HG02588 (cell line): Measurements from ENCODE around the gene G6PC2.
A peak's percentile ranks its signal among the peaks of the same experiment; 100 is the strongest.
"Not testable (repeated sequence)": the region's sequence is repeated elsewhere in the genome, so short reads cannot be mapped to it uniquely, and the experiment has no call there.

Experiments
- ATAC-seq: cut with Tn5 transposase; IDR thresholded peaks from one replicate; pipeline ENCODE4 v1.9.1; 2021; ENCODE audit warnings: mild to moderate bottlenecking, moderate library complexity; ENCODE audit not compliant: unreplicated experiment

Gene G6PC2

GRCh38 chr2:168904358-168904757 is 3.3 kb downstream of the G6PC2 start:
- no peak for ATAC-seq

DNA sequence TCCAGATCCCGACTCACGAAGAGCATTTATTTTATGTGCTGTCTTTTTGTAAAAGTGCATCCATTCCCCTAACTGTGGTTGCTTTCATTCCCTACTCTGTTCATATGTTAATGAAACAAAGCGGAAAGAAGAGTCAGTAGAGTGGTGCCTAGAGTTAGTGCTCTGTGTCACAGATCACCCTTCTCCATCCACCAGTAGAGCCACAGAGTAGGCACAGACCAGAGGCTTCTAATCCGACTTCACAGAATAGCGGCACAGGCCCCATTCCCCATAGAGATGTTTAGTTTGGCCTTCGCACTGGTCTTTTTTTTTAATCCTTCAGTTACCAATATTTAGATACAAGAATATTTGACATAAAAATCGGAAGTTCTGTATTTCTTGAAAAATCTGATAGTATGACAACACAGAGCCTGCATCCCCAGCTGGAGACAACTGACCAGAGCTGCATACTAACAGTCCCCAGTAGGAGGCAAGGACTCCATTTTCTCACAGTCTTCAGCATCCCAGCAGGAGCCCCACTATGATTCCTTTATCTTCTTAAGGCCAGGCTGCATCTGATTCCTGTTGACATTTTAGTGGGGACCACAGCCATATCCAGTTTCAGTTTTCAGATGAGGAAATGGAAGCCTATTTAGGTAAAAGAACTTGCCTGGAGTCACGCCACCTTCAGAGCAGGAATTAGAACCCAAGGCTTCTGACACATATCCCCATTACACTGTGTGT is 7.0 kb downstream of the G6PC2 start:
- no peak for ATAC-seq

- no peak for ATAC-seq
These were observed 9.2 kb downstream of the G6PC2 start for GRCh38 chr2:168910330-168910729.

DNA sequence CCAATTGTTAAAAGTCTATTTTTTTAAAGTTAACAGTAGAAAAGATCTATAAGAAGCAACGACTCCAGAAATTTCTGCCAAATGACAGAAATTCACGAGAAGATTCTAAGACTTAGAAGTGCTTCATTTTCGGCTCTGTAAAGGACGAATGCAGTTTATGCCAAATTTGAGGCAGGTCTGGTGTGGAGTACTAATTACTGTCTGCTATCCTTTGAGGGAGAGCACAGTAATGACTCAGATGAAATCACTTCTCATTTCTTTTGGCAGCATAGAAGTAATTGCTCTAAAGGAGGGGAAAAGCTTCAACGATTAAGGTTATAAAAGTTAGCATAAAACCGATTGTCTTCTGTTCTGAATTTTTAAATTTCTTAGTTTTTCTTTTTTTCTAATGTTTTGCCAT is 11.4 kb downstream of the G6PC2 start:
- no peak for ATAC-seq

DNA sequence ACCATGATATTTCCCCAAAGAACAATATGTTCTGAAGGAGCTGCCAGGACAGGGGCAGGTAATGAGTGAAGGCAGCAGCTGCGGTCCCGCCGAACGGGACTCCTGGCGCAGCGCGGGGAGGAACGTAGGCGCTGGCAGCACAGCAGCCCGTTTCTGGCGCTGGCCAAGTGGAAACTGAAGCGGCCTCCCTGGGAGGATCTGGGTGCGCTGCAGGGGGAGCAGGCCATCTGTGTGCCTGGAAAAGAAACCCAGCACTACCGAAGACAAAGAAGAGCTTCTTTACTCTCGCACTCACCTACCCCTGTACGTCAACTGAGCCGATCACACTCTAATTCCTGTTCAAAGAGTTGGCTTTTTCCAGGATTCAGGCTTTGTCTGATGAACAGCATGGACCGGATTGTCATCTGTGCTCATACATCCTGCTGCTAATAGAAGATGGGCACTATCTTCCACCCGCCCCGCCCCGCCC is 11.8 kb downstream of the G6PC2 start:
- no peak for ATAC-seq

DNA sequence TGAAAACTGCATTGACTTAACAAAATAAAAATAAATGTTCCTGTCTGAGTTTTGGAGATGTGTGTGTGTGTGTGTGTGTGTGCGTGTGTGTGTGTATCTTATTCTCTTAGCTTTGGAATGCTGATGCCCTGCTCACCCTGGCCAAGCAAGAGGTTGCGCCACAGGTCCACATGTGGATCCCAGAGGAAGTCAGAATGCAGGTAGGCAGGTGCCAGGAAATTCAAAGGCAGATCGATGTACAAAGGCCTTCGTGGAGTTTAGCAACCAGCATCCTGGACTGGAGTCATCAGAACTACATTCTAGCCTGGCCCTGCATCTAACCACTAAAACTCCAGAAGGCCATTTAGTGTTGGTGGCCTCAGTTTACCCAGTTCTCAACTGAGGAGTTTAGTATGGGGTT is 12.4 kb downstream of the G6PC2 start:
- ATAC-seq: no peak

DNA sequence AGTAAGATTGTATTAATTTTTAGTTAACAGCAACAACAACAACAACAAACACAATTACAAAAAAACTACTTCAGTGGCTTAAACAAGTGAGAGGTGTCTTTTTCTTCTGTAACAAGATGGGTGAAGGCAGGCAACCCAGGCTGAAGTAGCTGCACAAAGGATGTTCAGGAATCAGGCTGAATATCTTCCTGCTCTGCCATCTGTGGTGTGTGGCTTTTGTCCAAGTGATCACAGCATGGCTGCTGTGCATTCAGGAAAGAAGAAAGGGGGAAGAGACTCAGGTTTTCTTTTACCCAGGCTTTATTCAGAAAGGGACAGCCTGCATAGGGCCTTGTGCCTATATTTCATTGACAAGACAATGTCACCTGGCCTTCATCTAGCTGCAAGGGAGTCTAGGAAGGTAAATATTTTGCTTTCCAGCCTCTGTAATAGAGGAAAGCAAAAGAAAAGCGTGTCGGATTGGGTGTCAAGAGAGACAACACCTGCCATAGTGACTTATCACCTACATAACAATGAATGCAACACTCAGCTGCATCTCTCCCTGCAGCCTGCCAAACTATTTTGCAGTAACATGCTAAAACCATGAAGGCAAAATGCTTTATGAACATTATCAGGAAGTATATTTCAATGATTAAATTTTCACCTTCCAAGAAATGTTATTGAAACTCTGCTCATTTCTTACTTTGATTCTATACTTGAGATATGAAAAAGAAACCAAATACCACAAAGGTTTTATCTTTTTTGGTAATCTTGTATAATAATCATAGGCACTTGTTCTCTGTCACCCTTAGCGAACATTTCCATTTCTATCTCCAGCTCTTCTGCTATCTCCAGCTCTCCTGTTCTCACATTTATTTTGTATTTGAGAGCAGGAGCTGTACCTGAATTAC is 14.6 kb downstream of the G6PC2 start:
- ATAC-seq: no peak

GRCh38 chr2:168916331-168916675 is 15.2 kb downstream of the G6PC2 start:
- no peak for ATAC-seq

- ATAC-seq: no peak
These were observed 19.5 kb downstream of the G6PC2 start for GRCh38 chr2:168920504-168921157.

DNA sequence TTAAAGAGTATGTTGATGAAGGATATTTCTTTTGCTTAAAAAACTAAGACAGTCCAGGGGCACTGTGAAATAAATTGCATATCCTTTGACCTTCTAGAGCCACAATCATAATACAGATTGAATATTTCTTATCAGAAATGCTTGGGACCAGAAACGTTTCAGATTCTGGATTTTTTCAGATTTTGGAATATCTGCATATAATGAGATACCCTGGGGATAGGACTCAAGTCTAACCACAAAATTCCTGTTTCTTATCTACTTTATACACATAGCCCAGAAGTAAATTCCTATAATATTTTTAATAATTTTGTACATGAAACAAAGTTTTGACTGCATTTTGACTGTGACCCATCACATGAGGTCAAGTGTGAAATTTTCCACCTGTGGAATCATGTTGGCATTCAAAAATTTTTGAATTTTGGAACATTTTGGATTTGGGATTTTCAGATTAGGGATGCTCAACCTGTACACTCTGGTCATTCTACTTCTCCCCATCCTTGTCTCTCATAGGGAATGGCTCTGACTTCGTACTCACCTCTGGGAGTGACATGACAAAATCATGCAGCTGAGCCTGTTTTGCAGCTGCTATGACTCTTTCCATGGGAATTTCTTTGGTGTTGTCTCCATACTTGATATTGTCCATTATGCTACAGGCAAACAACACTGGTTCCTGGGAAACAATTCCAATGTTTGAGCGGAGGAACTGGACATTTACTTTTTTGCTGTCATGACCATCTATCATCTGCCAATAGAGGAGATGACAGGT is 25.7 kb downstream of the G6PC2 start:
- no peak for ATAC-seq

DNA sequence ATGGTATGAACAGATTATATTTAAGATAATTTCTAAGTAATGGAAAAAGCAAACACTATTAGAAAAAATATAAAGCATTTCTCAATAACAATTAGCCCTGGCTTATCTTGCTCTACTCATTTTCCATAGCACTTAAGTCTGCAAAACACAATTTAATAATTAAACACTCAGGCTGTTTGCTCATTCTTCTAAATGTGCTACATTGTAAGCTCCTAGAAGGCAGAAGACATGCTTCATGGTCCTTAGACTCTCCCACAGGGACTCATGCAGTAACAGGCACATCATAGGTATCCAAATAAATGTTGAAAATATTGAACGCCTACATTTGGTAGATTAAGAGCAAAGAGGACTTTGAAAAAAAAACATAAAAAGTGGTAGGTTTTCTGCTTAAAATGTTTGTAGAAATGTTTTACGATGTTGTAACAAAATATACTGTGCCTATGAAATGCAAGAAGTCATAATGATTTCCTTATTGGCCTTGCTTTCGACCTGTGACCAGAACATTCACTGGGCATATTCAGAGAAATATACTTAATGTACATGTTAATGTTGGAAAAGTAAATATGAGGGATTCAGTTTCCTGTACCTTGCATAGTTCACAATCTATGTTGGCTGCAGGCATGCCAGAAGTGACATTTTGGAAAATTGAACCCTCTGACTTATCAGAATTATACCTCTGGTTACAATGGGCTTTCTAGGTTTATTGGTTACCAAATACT is 27.2 kb downstream of the G6PC2 start:
- no peak for ATAC-seq

- no peak for ATAC-seq
These were observed 27.9 kb downstream of the G6PC2 start for GRCh38 chr2:168929031-168929430.

DNA sequence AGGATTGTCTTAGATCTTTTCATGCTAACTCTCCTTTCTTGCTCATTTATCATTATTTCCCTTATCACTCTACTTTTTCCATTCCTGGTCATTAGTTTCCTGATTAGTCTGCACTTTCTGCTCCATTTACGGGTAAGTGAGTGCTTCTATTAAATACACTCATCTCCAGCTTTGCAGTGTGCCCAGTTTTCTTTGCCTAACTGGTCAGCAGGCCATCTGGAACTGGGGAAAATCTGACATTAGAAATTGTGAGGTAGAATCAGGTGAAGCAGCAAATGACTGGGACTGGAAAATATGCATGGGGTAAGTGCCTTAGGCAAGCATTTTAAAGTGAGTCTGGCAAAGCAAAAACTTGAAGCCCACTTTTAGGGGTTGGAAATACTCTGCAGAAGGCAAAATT is 29.2 kb downstream of the G6PC2 start:
- ATAC-seq: no peak

- not testable (repeated sequence) for ATAC-seq
These were observed 31.1 kb downstream of the G6PC2 start for GRCh38 chr2:168932174-168932573.

- no peak for ATAC-seq
These were observed 33.7 kb downstream of the G6PC2 start for GRCh38 chr2:168934826-168935225.

DNA sequence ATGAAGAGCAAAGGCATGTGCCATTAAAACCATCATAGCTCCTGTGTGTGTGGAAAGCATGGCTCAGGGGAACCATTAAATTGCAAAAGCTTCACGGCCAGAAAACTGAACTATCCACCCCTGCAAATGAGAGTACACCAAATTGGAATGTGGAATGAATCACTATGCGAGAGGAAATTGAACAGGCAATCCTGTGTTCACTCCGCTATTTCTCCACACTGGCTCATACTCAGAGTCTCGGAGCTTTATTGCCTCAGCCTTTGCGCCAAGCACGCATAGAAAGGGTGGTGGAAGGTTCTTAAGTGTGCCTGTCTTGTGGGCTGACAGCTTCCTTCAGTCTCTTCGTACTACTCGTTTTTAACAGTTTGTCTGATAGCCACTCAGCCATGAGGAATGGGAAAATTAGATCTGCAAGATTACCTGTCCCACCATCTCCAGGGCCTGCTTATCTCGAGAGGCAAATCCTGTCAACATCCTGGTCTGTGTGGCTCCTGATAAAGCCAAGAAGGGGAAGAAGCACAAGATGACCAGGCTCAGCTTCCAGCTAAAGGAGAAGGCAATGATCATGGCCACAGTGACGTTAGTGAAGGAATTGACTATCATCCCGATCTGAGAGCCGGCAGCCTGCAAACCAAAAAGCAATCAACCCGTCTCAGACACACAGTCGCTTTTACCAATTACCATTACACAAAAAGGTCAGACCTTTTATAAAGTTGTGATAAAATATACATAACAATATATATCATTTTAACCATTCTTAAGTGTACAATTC is 34.9 kb downstream of the G6PC2 start:
- ATAC-seq: no peak

- no peak for ATAC-seq
These were observed 38.0 kb downstream of the G6PC2 start for GRCh38 chr2:168939061-168939460.

DNA sequence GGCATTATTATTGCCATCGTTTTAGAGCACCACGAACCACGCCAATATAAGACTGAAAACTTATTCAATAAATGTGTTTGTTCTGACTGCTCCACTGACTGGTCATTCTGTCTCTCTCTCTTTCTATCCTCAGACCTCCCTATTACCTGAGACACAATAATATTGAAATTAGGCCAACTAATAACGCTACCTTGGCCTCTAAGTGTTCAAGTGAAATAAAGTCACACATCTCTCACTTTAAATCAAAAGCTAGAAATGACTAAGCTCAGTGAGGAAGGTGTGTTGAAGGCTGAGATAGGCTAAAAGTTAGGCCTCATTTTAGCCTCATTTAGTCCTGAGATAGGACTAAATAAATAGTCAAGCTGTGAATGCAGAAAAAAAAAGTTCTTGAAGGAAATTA is 38.8 kb downstream of the G6PC2 start:
- peak; percentile 60 for ATAC-seq

- ATAC-seq: no peak
These were observed 40.2 kb downstream of the G6PC2 start for GRCh38 chr2:168941297-168941696.

GRCh38 chr2:168944065-168944464 is 43.0 kb downstream of the G6PC2 start:
- no peak for ATAC-seq
